HepG2 (cell line): ENCODE measurements around the gene SULT1C4. TPM values are rescaled to one million over a fixed set of nuclear protein-coding genes. Genes with fewer than 3 reads are reported as not detected.

ENCODE experiments used
- AKNA ChIP-seq: sonication (generic); formaldehyde crosslinking; IDR thresholded peaks from 2 replicates; pipeline ENCODE4 v1.4.0; 2020; ENCODE audit warnings: missing genetic modification reagents, borderline replicate concordance
- ATF3 ChIP-seq: sonication (generic); formaldehyde crosslinking; IDR thresholded peaks from 2 replicates; pipeline ENCODE4 v1.4.0; 2020; ENCODE audit warnings: missing genetic modification reagents
- CHD4 ChIP-seq: fragments of 200-600 bp; sonication (generic); IDR thresholded peaks from 2 replicates; pipeline ENCODE4 v1.7.0; 2017; ENCODE audit warnings: mild to moderate bottlenecking, low read length, borderline replicate concordance
- CREBL2 ChIP-seq: sonication (generic); formaldehyde crosslinking; IDR thresholded peaks from 2 replicates; pipeline ENCODE4 v1.8.1; 2023; ENCODE audit warnings: missing genetic modification reagents, mild to moderate bottlenecking, borderline replicate concordance
- DZIP1 ChIP-seq: sonication (generic); formaldehyde crosslinking; IDR thresholded peaks from 2 replicates; pipeline ENCODE4 v1.5.0; 2020; ENCODE audit warnings: mild to moderate bottlenecking, missing genetic modification reagents
- ELF4 ChIP-seq: sonication (generic); formaldehyde crosslinking; IDR thresholded peaks from 2 replicates; pipeline ENCODE4 v1.5.0; 2020; ENCODE audit warnings: missing genetic modification reagents, mild to moderate bottlenecking, moderate library complexity, borderline replicate concordance
- GTF2F1 ChIP-seq: fragments of 150-350 bp; IDR thresholded peaks from 2 replicates; pipeline ENCODE4 v1.6.1; 2014; ENCODE audit warnings: low read length
- ISX ChIP-seq: sonication (generic); formaldehyde crosslinking; conservative IDR thresholded peaks from 2 replicates; pipeline ENCODE4 v1.5.0; 2020; ENCODE audit warnings: missing genetic modification reagents
- KLF16 ChIP-seq, 2 experiments: sonication (generic) in 1 of 2; formaldehyde crosslinking in 1 of 2; IDR thresholded peaks; 2 replicates each; pipeline versions ENCODE4 v1.6.1 to v1.8.0; 2016 to 2023; ENCODE audit warnings: missing genetic modification reagents in 2 of 2, missing compliant biosample characterization in 1 of 2
- MAX ChIP-seq: IDR thresholded peaks from 2 replicates; pipeline ENCODE4 v1.6.1; 2012; ENCODE audit warnings: inconsistent platforms
- PAX8 ChIP-seq: sonication (generic); formaldehyde crosslinking; IDR thresholded peaks from 2 replicates; pipeline ENCODE4 v1.8.0; 2022; ENCODE audit warnings: mild to moderate bottlenecking, missing genetic modification reagents, borderline replicate concordance
- ZMYM3 ChIP-seq: sonication (generic); formaldehyde crosslinking; IDR thresholded peaks from 2 replicates; pipeline ENCODE4 v1.5.1; 2020; ENCODE audit warnings: mild to moderate bottlenecking, missing genetic modification reagents
- ZNF10 ChIP-seq: sonication (generic); formaldehyde crosslinking; IDR thresholded peaks from 2 replicates; pipeline ENCODE4 v1.4.0; 2020; ENCODE audit warnings: mild to moderate bottlenecking, low read depth, missing genetic modification reagents, borderline replicate concordance
- ZNF143 ChIP-seq: sonication (generic); formaldehyde crosslinking; IDR thresholded peaks from 2 replicates; pipeline ENCODE4 v1.4.0; 2020; ENCODE audit warnings: missing genetic modification reagents
- ZNF761 ChIP-seq: sonication (generic); formaldehyde crosslinking; conservative IDR thresholded peaks from 2 replicates; pipeline ENCODE4 v1.4.0; 2020; ENCODE audit warnings: mild to moderate bottlenecking, missing genetic modification reagents
- ZNF780A ChIP-seq: sonication (generic); formaldehyde crosslinking; IDR thresholded peaks from 2 replicates; pipeline ENCODE4 v1.8.0; 2022; ENCODE audit warnings: mild to moderate bottlenecking, missing genetic modification reagents, moderate library complexity
- ZNF792 ChIP-seq: IDR thresholded peaks from 2 replicates; pipeline ENCODE4 v1.6.1; 2016
- ZSCAN21 ChIP-seq: sonication (generic); formaldehyde crosslinking; IDR thresholded peaks from 2 replicates; pipeline ENCODE4 v1.8.0; 2022; ENCODE audit warnings: mild to moderate bottlenecking, missing genetic modification reagents, moderate library complexity, borderline replicate concordance
- ZSCAN5A ChIP-seq: sonication (generic); formaldehyde crosslinking; IDR thresholded peaks from 2 replicates; pipeline ENCODE4 v1.8.0; 2022; ENCODE audit warnings: mild to moderate bottlenecking, missing genetic modification reagents, borderline replicate concordance
- polyA plus RNA-seq, 8 experiments: library from polyadenylated mRNA; depleted of rRNA in 3 of 8; stranded (reverse) in 7 of 8; unstranded in 1 of 8; fragments of >200 nt; fragmentation: Illumina TruSeq in 4 of 8; extraction: Trizol in 4 of 8; gene quantifications; 2 replicates each; pipeline versions ENCODE4 v1.2.1 to v1.2.3, GENCODE V29; 2011 to 2016; ENCODE audit warnings: low read depth in 4 of 8, missing spikeins in 1 of 8, mixed read lengths in 1 of 8; ENCODE audit not compliant: insufficient read depth in 1 of 8
- total RNA-seq, 5 experiments: library from RNA; depleted of rRNA; stranded (reverse); fragments of >200 nt; fragmentation: Illumina TruSeq; extraction: Trizol; gene quantifications; 2 replicates each; pipeline ENCODE4 v1.2.3, GENCODE V29; 2016; ENCODE audit warnings: low read depth in 1 of 5

SULT1C4 gene
- total and polyA plus RNA-seq, 2 of the 13 experiments (the other 11 are each of a cell fraction or from before 2014, with no cell fraction given) = 1.3 to 8.6 TPM

- TF ChIP-seq DZIP1 (CRISPR knock-in tag) (no peak), ZMYM3 (CRISPR knock-in tag) (no peak), ZSCAN21 (CRISPR knock-in tag) (0 out of 2 replicates have a peak, but pooled peaks have one; percentile 43), PAX8 (CRISPR knock-in tag) (0 out of 2 replicates have a peak, but pooled peaks have one; percentile 46), ZNF761 (CRISPR knock-in tag) (no peak), ZNF780A (CRISPR knock-in tag) (no peak), ZNF143 (CRISPR knock-in tag) (no peak), GTF2F1 (no peak), CHD4 (no peak), KLF16 (CRISPR knock-in tag; IDR thresholded peaks at IDR 0.05) (no peak; a peak in 1 of 4 replicates), ZNF792 (CRISPR knock-in tag) (no peak; the same call in 1 of the 2 replicates), ISX (no peak), ATF3 (CRISPR knock-in tag) (no peak), AKNA (CRISPR knock-in tag) (no peak), ZNF10 (CRISPR knock-in tag) (no peak), CREBL2 (no peak), ELF4 (CRISPR knock-in tag) (0 out of 2 replicates have a peak, but pooled peaks have one; percentile 45), ZSCAN5A (CRISPR knock-in tag) (no peak), MAX (no peak)
These were observed at the start of gene SULT1C4 (continued) for GRCh38 chr2:108377815-108378630.
